22Rv1 (cell line): Measurements from ENCODE around the gene XPNPEP3.

Experiments used
- H3K27ac ChIP-seq: fragments of 450-650 bp; 2 replicates; pipeline ENCODE4 v1.5.1; 2017
- ZFX ChIP-seq: fragments of 450-650 bp; IDR thresholded peaks from 2 replicates; pipeline ENCODE4 v1.6.1; 2017; ENCODE audit warnings: antibody characterized with exemption, borderline replicate concordance
- TF ChIP-seq, protein P1 (sequence below): fragments of 450-650 bp; IDR thresholded peaks from 2 replicates; pipeline ENCODE4 v1.5.1; 2017; ENCODE audit warnings: mild to moderate bottlenecking

The XPNPEP3 gene

GRCh38 chr22:40856513-40857308 is at the start of gene XPNPEP3, which contains the start of gene ST13:
Gene XPNPEP3 (plus strand): TSS chr22:40857148. CDS start chr22:40857182, 34 bp downstream.
Gene ST13 (minus strand): TSS chr22:40856639. CDS start chr22:40856540, 99 bp downstream.
- TF ChIP-seq, protein P1, sequence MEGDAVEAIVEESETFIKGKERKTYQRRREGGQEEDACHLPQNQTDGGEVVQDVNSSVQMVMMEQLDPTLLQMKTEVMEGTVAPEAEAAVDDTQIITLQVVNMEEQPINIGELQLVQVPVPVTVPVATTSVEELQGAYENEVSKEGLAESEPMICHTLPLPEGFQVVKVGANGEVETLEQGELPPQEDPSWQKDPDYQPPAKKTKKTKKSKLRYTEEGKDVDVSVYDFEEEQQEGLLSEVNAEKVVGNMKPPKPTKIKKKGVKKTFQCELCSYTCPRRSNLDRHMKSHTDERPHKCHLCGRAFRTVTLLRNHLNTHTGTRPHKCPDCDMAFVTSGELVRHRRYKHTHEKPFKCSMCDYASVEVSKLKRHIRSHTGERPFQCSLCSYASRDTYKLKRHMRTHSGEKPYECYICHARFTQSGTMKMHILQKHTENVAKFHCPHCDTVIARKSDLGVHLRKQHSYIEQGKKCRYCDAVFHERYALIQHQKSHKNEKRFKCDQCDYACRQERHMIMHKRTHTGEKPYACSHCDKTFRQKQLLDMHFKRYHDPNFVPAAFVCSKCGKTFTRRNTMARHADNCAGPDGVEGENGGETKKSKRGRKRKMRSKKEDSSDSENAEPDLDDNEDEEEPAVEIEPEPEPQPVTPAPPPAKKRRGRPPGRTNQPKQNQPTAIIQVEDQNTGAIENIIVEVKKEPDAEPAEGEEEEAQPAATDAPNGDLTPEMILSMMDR, result peak; percentile 12; the same call in 1 of the 2 replicates
- TF ChIP-seq ZFX, result no peak
- peak within 1 kb of the TSS; percentile 95 for H3K27ac ChIP-seq

DNA sequence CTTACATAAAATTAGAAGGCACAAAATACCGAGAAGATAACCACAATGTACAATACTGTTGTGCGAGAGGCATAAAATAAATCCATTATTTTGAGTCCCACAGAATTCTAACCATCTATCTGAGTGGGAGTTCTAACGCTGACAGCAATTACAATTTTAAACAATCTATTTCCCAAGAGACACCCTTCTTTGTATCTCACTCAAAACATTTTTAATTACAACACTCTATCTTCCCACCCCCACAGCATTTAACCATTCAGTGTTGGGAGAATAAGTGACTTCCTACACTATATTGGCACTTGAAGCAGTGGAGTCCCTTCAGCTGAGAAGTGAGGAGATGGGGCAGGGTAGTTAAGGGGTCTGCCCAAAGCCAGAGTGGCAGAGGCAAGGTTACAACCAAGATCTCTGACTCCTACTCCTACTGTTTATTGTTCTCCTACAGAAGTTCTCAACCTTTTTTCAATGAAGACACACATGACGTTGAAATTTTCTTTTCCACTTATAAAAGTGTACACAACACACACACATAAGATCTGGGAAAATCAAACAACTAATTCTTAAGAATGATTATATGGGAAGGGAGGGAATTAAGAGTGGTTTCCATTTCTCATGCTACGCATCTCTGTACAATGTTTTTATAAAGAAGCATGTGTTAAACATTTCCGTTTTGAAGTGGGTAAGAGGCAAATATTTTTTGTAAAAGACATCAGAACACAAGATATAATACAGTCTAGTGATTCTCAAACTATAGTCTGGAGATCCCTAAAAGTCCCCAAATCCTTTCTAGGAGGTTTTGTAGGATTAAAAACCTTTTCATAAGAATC is 48.7 kb upstream of the XPNPEP3 start:
- no peak overlapping the region for H3K27ac ChIP-seq
- TF ChIP-seq ZFX, result no peak
- TF ChIP-seq, protein P1, result no peak

DNA sequence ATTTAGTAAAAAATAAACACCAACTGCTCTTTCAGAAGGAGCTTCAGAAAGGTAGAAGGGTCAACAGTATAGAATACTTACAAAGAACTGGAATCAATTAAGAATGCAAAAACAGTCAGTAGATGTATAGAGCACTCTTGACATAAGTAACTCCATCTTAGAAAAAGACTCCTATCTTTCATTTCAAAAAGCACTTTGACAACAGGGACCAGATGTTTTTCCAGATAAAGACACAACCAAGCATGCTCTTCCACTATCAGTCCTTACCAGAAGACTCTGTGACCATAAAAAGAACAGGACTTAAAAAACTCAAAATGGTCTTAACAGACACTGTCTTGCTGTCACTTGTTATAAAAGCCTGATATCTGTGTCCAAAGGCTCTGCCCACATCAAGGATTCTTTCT is 43.0 kb upstream of the XPNPEP3 start:
- no peak overlapping the region for H3K27ac ChIP-seq
- TF ChIP-seq, protein P1, result no peak
- TF ChIP-seq ZFX, result no peak

GRCh38 chr22:40817737-40818136 is 39.2 kb upstream of the XPNPEP3 start:
- TF ChIP-seq, protein P1, result no peak
- TF ChIP-seq ZFX, result no peak
- no peak overlapping the region for H3K27ac ChIP-seq

- TF ChIP-seq, protein P1, result no peak
- no peak for TF ChIP-seq ZFX
- peak overlapping the region; percentile 71; the same call in 1 of the 2 replicates for H3K27ac ChIP-seq
Measured at GRCh38 chr22:40818192-40818746, 38.7 kb upstream of the XPNPEP3 start.

GRCh38 chr22:40818747-40819598 is 38.0 kb upstream of the XPNPEP3 start, which contains the start of gene SLC25A17:
Gene SLC25A17 (minus strand): TSS chr22:40819346. CDS start chr22:40819248, 98 bp downstream.
- peak within 1 kb of the TSS; percentile 71 for H3K27ac ChIP-seq

More at GRCh38 chr22:40818747-40819598, 38.0 kb upstream of the XPNPEP3 start, which contains the start of gene SLC25A17:
- no peak for TF ChIP-seq ZFX
- TF ChIP-seq, protein P1, result peak; percentile 55
